H9 (cell line): ENCODE data around the gene STIL. TPM values are rescaled to one million over a fixed set of nuclear protein-coding genes. Genes with fewer than 3 reads are reported as not detected.

Experiments used
- DNase-seq: peaks from one replicate; pipeline ENCODE4 v3.0.0-alpha.2; 2017
- H2AFZ ChIP-seq: one replicate; pipeline ENCODE4 v1.6.1; 2013; ENCODE audit warnings: mild to moderate bottlenecking, low read length, control low read depth, moderate library complexity
- H2AK5ac ChIP-seq: 2 replicates; pipeline ENCODE4 v1.6.1; 2013; ENCODE audit warnings: low read length, control low read depth, mixed read lengths; ENCODE audit not compliant: insufficient read length
- H2BK120ac ChIP-seq: one replicate; pipeline ENCODE4 v1.6.1; 2013; ENCODE audit warnings: low read depth, mild to moderate bottlenecking, low read length, control low read depth, inconsistent platforms; ENCODE audit not compliant: poor library complexity, severe bottlenecking
- H2BK12ac ChIP-seq: 2 replicates; pipeline ENCODE4 v1.6.1; 2013; ENCODE audit warnings: low read length, control low read depth, mixed read lengths, low read depth; ENCODE audit not compliant: insufficient read length
- H2BK15ac ChIP-seq: 2 replicates; pipeline ENCODE4 v1.6.1; 2013; ENCODE audit warnings: low read depth, low read length, control low read depth
- H2BK20ac ChIP-seq: one replicate; pipeline ENCODE4 v1.6.1; 2013; ENCODE audit warnings: low read depth, mild to moderate bottlenecking, low read length, control low read depth, inconsistent platforms; ENCODE audit not compliant: poor library complexity, severe bottlenecking
- H2BK5ac ChIP-seq: 2 replicates; pipeline ENCODE4 v1.6.1; 2013; ENCODE audit warnings: low read length, control low read depth, mixed read lengths; ENCODE audit not compliant: insufficient read length
- H3K14ac ChIP-seq: 2 replicates; pipeline ENCODE4 v1.6.1; 2013; ENCODE audit warnings: low read length, control low read depth; ENCODE audit not compliant: insufficient read depth
- H3K18ac ChIP-seq: 2 replicates; pipeline ENCODE4 v1.6.1; 2013; ENCODE audit warnings: low read depth, mild to moderate bottlenecking, mixed read lengths, low read length, control low read depth; ENCODE audit not compliant: insufficient read length
- H3K23ac ChIP-seq: 2 replicates; pipeline ENCODE4 v1.6.1; 2013; ENCODE audit warnings: low read length, control low read depth, mixed read lengths, low read depth; ENCODE audit not compliant: insufficient read length
- H3K23me2 ChIP-seq: 2 replicates; pipeline ENCODE4 v1.6.1; 2013; ENCODE audit warnings: low read depth, mild to moderate bottlenecking, mixed read lengths, low read length, control low read depth; ENCODE audit not compliant: insufficient read length, poor library complexity, severe bottlenecking
- H3K27ac ChIP-seq: 2 replicates; pipeline ENCODE4 v1.5.1; 2013; ENCODE audit warnings: low read length, control low read depth, mixed read lengths, low read depth; ENCODE audit not compliant: insufficient read length
- H3K27me3 ChIP-seq: 2 replicates; pipeline ENCODE4 v1.6.1; 2013; ENCODE audit warnings: low read length, control low read depth, inconsistent platforms; ENCODE audit not compliant: insufficient read depth
- H3K4ac ChIP-seq: 2 replicates; pipeline ENCODE4 v1.6.1; 2013; ENCODE audit warnings: low read depth, mild to moderate bottlenecking, control low read depth, inconsistent platforms, low read length, moderate library complexity
- H3K4me1 ChIP-seq: 2 replicates; pipeline ENCODE4 v1.6.1; 2013; ENCODE audit warnings: low read length, control low read depth, inconsistent platforms; ENCODE audit not compliant: insufficient read depth
- H3K4me2 ChIP-seq: 2 replicates; pipeline ENCODE4 v1.6.1; 2013; ENCODE audit warnings: low read length, control low read depth, mixed read lengths; ENCODE audit not compliant: insufficient read length, insufficient read depth
- H3K56ac ChIP-seq: 2 replicates; pipeline ENCODE4 v1.6.1; 2013; ENCODE audit warnings: low read depth, mild to moderate bottlenecking, mixed read lengths, low read length, control low read depth; ENCODE audit not compliant: insufficient read length
- H3K79me1 ChIP-seq: 2 replicates; pipeline ENCODE4 v1.6.1; 2013; ENCODE audit warnings: low read depth, mild to moderate bottlenecking, moderate library complexity, low read length, control low read depth, inconsistent platforms; ENCODE audit not compliant: insufficient read depth, poor library complexity, severe bottlenecking
- H3K79me2 ChIP-seq: 2 replicates; pipeline ENCODE4 v1.6.1; 2013; ENCODE audit warnings: low read length, control low read depth, inconsistent platforms; ENCODE audit not compliant: insufficient read depth
- H3K9ac ChIP-seq: 2 replicates; pipeline ENCODE4 v1.6.1; 2013; ENCODE audit warnings: low read length, control low read depth, mixed read lengths; ENCODE audit not compliant: insufficient read length; ENCODE audit errors: extremely low read depth
- H3K9me3 ChIP-seq: one replicate; pipeline ENCODE4 v1.6.1; 2013; ENCODE audit warnings: low read depth, low read length, inconsistent platforms; ENCODE audit not compliant: control insufficient read depth
- H3T11ph ChIP-seq: one replicate; pipeline ENCODE4 v1.6.1; 2013; ENCODE audit warnings: mild to moderate bottlenecking, low read length, control low read depth, inconsistent platforms
- H4K20me1 ChIP-seq: one replicate; pipeline ENCODE4 v1.6.1; 2013; ENCODE audit not compliant: control insufficient read depth, insufficient read length, insufficient read depth
- H4K5ac ChIP-seq: 2 replicates; pipeline ENCODE4 v1.6.1; 2013; ENCODE audit warnings: low read depth, mild to moderate bottlenecking, mixed read lengths, low read length, control low read depth; ENCODE audit not compliant: insufficient read length
- H4K8ac ChIP-seq: replicated peaks from 2 replicates; pipeline ENCODE4 v1.6.1; 2013; ENCODE audit warnings: low read length, control low read depth, mixed read lengths, low read depth; ENCODE audit not compliant: insufficient read length
- H4K91ac ChIP-seq: 2 replicates; pipeline ENCODE4 v1.6.1; 2013; ENCODE audit warnings: low read depth, mild to moderate bottlenecking, moderate library complexity, mixed read lengths, low read length, control low read depth; ENCODE audit not compliant: insufficient read length
- H3K27ac Mint-ChIP-seq, 3 experiments: 2 replicates in 2 of 3; 3 replicates in 1 of 3; pipeline ENCODE4 v1.8.0; 2020 to 2021; ENCODE audit warnings: mixed read lengths in 3 of 3, mild to moderate bottlenecking in 1 of 3, moderate library complexity in 1 of 3
- H3K27me3 Mint-ChIP-seq: 2 replicates; pipeline ENCODE4 v1.8.0; 2021; ENCODE audit warnings: low read depth, mild to moderate bottlenecking, moderate library complexity, mixed read lengths
- H3K36me3 Mint-ChIP-seq, 3 experiments: 2 replicates in 2 of 3; 3 replicates in 1 of 3; pipeline ENCODE4 v1.8.0; 2020 to 2021; ENCODE audit warnings: low read depth in 3 of 3, mixed read lengths in 3 of 3; ENCODE audit not compliant: insufficient read depth in 1 of 3
- H3K4me1 Mint-ChIP-seq, 2 experiments: 2 replicates each; pipeline ENCODE4 v1.8.0; 2020; ENCODE audit warnings: mixed read lengths in 2 of 2
- H3K4me3 Mint-ChIP-seq, 2 experiments: 2 replicates in 1 of 2; 3 replicates in 1 of 2; pipeline ENCODE4 v1.8.0; 2020 to 2021; ENCODE audit warnings: mild to moderate bottlenecking in 2 of 2, mixed read lengths in 2 of 2, moderate library complexity in 1 of 2
- H3K9me3 Mint-ChIP-seq, 2 experiments: 2 replicates in 1 of 2; 3 replicates in 1 of 2; pipeline ENCODE4 v1.8.0; 2020; ENCODE audit warnings: mild to moderate bottlenecking in 2 of 2, mixed read lengths in 2 of 2, moderate library complexity in 1 of 2
- WGBS: extraction: QIAGEN DNeasy Blood & Tissue Kit; methylation state at CpG from one replicate; pipeline ENCODE4 v1.1.7; 2013; ENCODE audit warnings: missing lambda C conversion rate, low lambda C conversion rate, mixed read lengths; ENCODE audit not compliant: insufficient read length; ENCODE audit errors: extremely low coverage; 5-methylcytosine and 5-hydroxymethylcytosine counted together
- total RNA-seq: library from RNA; stranded (reverse); gene quantifications from 2 replicates; pipeline ENCODE4 v1.2.1, GENCODE V29; 2021
- TF ChIP-seq, protein P1 (sequence below): fragments of 200-600 bp; sonication (generic); conservative IDR thresholded peaks from 3 replicates; pipeline ENCODE4 v1.8.0; 2021; ENCODE audit warnings: antibody characterized with exemption, mild to moderate bottlenecking

STIL gene
- total RNA-seq, 1 experiment from 2014 or later = 26.6 TPM

DNA sequence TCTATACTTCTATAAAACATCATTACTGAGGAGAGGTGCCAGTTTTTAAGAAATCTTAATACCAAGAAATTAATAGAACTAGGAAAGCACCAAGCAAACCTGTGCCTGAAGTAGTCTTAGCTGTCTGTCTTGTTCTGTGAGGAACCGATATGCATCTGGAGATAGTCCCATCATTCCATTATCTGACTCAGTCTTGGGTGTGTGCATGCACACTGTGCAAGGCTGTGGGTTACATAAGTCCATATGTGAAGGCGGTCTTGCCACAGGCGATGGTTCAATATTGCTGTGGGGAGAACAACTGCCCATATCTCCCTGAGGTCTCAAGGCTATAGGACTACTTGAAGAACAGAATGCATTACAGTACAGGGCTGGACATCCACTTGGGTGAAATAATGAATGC is 33.8 kb downstream of the STIL start:
- Histone ChIP-seq H3K56ac (no peak overlapping the region), H2BK15ac (no peak overlapping the region), H3K79me2 (no peaks in the 10 kb centered on the region), H3K4me1 (no peaks in the 10 kb centered on the region), H3K23me2 (no peaks in the 10 kb centered on the region), H3K79me1 (no peaks in the 10 kb centered on the region), H2BK120ac (no peak overlapping the region), H4K8ac (no peak overlapping the region), H3K4ac (no peak overlapping the region), H2BK20ac (no peak overlapping the region), H4K20me1 (no peaks in the 10 kb centered on the region), H3K27me3 (no peaks in the 10 kb centered on the region), H3K23ac (no peak overlapping the region), H2AFZ (no peak overlapping the region), H2BK5ac (no peak overlapping the region), H2BK12ac (no peak overlapping the region), H3K27ac (no peak overlapping the region), H3T11ph (no peak overlapping the region), H3K9me3 (no peaks in the 10 kb centered on the region), H3K14ac (no peak overlapping the region), H3K18ac (no peak overlapping the region), H3K4me2 (no peak overlapping the region), H4K5ac (no peak overlapping the region), H2AK5ac (no peak overlapping the region), H3K9ac (no peak overlapping the region), H4K91ac (no peak overlapping the region)
- no peaks in the 10 kb centered on the region for H3K27me3 Mint-ChIP-seq
- peaks cover 21 to 57% (median 45%) of the 10 kb centered on the region in 3 experiments for H3K36me3 Mint-ChIP-seq
- no peak overlapping the region for H3K4me3 Mint-ChIP-seq
- H3K9me3 Mint-ChIP-seq = no peaks in the 10 kb centered on the region
- DNase-seq = no peak
- no peak overlapping the region for H3K27ac Mint-ChIP-seq
- TF ChIP-seq, protein P1, sequence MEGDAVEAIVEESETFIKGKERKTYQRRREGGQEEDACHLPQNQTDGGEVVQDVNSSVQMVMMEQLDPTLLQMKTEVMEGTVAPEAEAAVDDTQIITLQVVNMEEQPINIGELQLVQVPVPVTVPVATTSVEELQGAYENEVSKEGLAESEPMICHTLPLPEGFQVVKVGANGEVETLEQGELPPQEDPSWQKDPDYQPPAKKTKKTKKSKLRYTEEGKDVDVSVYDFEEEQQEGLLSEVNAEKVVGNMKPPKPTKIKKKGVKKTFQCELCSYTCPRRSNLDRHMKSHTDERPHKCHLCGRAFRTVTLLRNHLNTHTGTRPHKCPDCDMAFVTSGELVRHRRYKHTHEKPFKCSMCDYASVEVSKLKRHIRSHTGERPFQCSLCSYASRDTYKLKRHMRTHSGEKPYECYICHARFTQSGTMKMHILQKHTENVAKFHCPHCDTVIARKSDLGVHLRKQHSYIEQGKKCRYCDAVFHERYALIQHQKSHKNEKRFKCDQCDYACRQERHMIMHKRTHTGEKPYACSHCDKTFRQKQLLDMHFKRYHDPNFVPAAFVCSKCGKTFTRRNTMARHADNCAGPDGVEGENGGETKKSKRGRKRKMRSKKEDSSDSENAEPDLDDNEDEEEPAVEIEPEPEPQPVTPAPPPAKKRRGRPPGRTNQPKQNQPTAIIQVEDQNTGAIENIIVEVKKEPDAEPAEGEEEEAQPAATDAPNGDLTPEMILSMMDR = no peak
- WGBS = no CpG with 5 or more reads among the region's 3 CpGs
- no peaks in the 10 kb centered on the region for H3K4me1 Mint-ChIP-seq
